Stimulated activated CD4-positive, alpha-beta T cell treated with anti-CD3 and anti-CD28 coated beads, TNF-alpha, amount 100 ng/mL, for 4 hours (primary cell): ENCODE results near the gene CFAP70.
A peak's percentile ranks its signal among the peaks of the same experiment; 100 is the strongest.
"Not testable (repeated sequence)": the region's sequence is repeated elsewhere in the genome, so short reads cannot be mapped to it uniquely, and the experiment has no call there.

Experiments used
- DNase-seq, 3 experiments: peaks; one replicate each; pipeline ENCODE4 v3.0.0-alpha.2; 2020; ENCODE audit warnings: low read depth in 3 of 3

CFAP70 gene

DNA sequence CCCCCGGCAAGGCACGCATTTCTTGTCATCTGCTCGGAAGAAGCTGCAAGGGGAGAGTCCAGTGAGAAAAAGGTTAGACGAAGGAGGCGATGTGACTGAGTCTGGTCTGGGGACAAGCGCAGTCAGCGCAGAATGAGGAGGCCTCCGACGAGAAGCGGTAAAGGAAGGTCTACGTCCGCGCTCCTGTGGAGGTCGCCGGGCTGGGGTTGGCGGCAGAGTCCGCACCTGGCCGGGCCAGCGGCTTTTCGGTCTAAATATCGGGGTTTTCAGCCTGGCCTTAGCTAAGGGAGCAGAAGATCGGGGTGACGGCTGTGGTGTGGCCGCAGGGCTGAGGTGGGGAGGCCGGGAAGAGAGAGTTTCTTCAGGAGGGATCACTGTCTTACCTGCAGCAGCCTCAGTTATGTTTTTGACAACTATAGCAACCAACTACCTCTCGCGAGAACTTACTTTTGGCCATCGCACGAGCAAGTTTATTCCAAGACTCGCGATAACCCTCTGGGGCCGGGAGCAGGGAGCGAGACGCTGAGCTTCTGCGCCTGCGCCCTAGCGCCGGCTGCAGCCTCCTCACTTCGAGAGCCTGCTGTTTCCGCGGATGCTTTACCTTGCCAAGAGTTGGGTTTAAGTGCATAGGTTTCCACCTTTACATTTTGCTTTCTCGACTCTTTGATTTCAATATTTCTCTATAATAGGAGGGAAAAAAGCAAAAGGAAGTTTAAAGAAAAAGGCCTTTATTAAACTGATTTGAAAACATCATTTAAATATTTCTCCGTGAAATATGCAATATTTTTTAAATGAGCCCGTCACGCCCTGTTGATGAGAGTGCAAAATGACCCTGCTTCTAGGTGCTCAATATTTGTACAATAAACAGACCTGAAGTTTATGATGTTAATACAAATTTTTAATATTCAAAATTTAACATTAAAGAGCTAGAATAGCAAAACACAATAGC, at the start of gene CFAP70:
Gene CFAP70 (minus strand): TSS at position 534 of the 949 bp plus-strand sequence. CDS start 4,068 bp downstream, outside the sequence.
- DNase-seq, result peak; percentile 67 to 87 (median 84)

GRCh38 chr10:73408061-73408460, 49.4 kb upstream of the CFAP70 start:
- no peak for DNase-seq

DNA sequence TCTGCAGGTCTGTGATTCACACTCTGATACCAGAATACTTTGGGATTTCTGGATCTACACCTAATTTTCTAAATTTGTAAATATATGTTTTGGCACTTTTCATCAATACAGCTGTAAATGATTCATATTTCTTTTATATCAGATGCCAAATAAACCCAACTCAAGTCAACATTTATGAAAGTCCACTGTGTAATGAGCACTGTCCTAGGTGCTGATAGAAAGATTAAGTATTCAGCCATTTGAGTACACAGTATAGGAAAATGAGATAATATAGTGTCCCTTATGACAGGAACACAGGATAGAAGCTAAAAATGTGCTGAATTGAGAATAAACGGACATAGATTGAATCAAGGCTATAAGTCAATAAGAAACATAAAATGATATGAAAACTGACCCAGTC, 48.8 kb upstream of the CFAP70 start:
- DNase-seq, result no peak

GRCh38 chr10:73406846-73407245, 48.2 kb upstream of the CFAP70 start:
- no peak for DNase-seq

- DNase-seq, result no peak
These were observed 46.9 kb upstream of the CFAP70 start for GRCh38 chr10:73405556-73405955.

DNA sequence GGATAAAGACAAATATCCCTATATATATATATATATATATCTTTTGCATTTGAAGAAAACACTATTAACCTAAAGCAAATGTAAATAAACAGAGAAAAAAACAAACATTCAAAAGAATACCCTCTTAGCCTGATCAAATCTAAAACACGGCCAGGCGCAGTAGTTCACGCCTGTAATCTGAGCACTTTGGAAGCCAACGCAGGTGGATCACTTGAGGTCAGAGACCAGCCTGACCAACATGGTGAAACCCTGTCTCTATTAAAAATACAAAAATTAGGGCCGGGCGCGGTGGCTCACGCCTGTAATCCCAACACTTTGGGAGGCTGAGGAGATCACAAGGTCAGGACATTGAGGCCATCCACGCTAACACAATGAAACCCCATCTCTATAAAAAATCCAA, 46.0 kb upstream of the CFAP70 start:
- no peak for DNase-seq

DNA sequence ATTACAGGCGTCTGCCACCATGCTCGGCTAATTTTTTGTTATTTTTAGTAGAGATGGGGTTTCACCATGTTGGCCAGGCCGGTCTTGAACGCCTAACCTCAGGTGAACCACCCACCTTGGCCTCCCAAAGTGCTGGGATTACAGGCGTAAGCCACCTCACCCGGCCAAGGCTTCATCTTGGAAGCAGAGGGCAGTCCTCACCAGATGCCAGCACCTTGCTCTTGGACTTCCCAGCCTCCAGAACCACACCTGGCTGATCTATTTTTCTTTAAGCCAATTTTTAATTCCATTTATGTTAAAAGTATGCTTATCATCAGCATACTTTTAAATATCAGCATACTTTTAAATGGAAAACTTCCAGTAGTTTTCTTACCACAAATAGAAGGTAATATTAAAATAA, 43.0 kb upstream of the CFAP70 start:
- no peak for DNase-seq

GRCh38 chr10:73399063-73399462, 40.4 kb upstream of the CFAP70 start:
- no peak for DNase-seq

DNA sequence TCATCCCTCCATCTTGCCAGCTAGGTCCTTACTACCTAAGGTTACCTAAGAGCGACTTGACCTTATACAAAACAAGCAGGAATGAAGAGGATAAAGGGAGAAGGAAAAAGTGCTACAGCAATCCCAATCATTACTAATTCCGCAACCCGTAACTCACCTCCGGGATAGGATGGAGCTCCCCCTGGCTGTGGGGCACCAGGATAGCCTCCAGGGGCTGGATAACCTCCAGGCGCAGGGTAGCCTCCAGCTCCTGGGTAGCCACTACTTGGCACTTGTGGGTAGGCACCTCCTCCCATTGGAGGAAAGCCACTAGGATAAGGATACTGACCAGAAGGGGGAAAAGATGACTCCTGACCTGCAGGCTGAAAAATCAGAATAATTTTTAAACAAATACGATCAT, 39.4 kb upstream of the CFAP70 start:
- DNase-seq, result no peak

DNA sequence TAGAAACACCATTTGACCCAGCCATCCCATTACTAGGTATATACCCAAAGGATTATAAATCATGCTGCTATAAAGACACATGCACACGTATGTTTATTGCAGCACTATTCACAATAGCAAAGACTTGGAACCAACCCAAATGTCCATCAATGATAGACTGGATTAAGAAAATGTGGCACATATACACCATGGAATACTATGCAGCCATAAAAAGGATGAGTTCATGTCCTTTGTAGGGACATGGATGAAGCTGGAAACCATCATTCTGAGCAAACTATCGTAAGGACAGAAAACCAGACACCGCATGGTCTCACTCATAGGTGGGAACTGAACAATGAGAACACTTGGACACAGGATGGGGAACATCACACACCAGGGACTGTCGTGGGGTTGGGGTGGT, 35.7 kb upstream of the CFAP70 start:
- not testable (repeated sequence) for DNase-seq

DNA sequence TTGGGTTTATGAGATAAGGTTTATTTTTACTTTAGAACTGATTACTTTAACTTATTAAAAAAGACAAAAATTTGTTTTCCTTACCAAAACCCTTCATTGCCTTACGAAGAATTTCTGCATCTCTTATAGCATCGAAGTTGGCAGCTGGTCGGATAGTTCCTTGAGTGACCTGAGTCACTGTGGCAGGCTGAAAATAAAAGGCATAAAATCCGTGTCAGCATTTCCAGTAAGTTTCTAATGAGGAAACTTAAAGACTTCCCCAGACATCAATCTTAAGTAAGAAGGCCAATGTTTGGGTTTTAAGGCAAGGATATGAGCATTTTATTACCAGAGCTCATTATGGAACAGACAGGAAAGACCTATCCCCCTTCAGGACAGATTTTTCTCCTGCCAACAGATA, 29.6 kb upstream of the CFAP70 start:
- DNase-seq, result no peak

- DNase-seq, result no peak
These were observed 27.9 kb upstream of the CFAP70 start for GRCh38 chr10:73386583-73386982.

DNA sequence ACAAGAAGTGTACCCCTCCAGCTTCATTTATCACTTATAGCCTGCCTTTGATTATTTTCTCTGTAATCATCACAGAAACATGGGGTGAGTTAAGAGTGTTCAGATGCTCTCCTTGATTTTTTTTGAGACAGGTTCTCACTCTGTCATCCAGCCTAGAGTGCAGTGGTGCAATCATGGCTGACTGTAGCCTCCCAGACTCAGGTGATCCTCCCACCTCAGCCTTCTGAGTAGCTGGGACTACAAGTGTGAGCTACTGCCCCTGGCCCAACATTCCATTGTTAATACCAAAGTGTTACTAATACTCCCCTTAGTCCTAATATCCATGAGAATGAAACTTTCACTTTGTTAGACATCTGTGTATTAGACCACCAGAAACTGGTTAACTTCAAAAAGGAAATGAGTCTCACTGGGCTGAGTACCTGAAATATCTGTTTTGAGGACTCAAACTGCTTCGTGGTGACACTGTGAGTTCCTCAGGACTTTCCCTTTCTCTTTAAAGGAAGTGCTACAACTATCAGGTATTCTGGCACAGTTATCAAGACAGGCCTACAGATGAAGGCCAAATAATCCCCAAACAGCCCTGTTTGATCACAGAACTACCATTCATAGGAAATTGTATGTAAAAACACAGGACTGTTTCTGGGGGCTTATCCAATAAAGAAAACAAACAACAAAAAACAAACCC, 20.5 kb upstream of the CFAP70 start:
- DNase-seq, result no peak

- no peak for DNase-seq
These were observed 18.0 kb upstream of the CFAP70 start for GRCh38 chr10:73376679-73377078.

GRCh38 chr10:73368238-73368637, 9.6 kb upstream of the CFAP70 start:
- no peak for DNase-seq

DNA sequence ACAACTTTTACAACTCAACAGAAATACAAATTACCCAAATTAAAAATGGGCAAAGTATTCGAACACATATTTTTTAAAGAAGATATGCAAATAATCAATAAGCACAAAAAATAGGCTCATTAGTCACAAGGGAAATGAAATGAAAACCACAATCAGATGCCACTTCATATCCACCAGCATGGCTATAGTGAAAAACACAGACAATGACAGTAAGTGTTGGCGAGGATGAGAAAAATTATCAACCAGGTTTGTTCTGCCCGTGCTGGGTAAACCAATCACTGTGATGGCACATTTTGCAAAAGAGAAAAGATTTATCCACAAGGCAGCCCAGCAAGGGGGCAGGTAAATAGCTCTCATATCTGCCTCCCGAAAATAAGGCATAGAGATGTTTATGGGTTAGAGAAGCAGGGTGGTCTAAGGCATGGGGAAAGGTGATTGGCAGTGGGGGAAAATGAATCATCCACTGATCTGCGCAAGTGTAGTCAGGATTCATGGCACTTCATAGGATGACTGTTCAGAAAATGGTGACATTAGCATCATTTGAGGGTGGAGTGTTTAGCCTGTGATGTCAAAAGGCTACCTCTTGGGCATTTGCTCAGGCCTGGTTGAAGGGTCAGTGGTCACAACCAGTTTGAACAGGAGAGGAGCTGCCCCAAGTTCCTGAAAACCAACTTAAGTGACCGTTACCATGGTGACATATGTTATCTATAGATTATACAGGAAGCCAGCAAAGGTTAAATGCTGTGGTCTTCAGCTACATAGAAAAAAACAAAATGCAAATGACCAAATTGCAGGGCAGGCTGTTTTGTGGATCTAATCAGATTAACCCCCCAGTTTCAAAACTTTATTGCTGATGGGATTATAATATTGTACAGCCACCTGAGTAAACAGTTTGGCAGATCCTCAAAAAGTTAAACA, 8.0 kb upstream of the CFAP70 start:
- no peak for DNase-seq

GRCh38 chr10:73364964-73365363, 6.3 kb upstream of the CFAP70 start:
- no peak for DNase-seq

- no peak for DNase-seq
These were observed 828 bp upstream of the CFAP70 start for GRCh38 chr10:73359492-73359891.

DNA sequence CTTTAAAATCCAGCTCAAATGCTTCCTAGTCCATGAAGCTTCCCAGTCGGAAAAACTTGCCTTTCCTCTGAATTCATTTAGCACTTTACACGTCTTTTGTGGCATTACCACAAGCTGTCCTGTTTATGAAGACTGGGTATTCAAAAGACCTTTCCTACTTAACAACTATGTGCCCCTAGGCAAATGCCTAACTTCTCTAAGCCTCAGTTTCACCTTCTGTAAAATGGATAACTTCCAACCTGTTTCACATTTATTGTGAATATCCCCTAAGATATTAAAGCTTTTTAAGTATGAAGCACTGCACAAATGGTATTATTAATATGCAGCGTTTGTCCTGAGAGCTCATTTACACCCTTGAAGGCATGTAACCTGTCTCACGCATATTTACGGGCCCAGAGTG, 843 bp downstream of the CFAP70 start:
- no peak for DNase-seq

DNA sequence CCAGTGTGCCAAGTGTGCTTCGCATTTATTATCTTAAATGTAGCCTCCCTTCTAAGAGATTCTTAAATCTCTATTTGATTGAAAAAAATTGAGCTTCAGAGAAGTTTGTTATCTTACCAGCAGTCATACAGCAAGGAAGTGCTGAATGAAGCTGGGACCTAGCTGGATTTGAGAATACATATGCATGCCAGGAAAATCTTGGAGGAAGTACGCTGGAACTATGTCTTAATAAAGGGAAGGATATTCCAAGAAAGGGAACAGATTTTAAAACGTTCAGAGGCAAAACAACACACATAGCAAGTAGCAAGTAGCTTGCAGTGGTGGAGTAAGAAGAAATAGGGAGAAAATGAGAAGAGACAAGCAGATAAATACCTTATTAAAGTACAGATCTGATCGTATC, 1.5 kb downstream of the CFAP70 start:
- DNase-seq, result no peak

DNA sequence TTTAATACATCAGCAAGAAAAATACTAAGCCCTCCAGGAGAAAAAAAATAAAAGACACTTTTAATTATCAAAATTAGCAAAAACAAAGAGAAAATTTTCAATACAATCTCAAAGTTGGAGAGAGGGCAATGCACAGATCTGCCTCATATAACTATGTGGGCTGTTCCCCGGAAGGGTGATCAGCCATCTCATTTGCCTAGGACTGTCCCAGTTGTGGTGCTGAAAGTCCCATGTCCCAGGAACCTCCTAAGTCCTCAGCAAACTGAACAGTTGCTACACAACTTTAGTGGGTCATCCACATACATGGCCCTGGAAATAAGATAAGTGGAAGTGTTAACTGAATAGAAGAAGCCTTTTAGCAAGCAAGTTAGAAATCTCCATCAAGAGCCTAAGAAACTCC, 14.4 kb downstream of the CFAP70 start:
- no peak for DNase-seq

DNA sequence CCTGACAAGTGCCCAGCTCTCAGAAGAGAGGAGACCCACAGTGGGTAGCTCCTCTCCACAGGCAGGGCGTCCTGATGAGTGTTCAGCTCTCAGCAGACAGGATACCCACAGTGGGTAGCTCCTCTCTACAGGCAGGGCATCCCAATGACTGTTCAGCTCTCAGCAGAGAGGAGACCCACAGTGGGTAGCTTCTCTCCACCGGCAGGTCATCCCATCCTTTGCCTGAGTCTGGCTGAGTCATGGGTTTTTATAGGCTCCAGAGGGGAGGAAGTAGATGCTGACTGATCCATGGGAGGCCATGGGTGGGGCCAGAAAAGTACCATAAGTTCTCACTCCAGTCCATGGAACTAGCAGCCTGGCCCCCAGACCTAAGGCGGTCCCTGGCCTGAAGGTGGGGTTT, 18.5 kb downstream of the CFAP70 start:
- no peak for DNase-seq
